Measurements from ENCODE around the gene ANKLE1.

Gene ANKLE1, protein sequence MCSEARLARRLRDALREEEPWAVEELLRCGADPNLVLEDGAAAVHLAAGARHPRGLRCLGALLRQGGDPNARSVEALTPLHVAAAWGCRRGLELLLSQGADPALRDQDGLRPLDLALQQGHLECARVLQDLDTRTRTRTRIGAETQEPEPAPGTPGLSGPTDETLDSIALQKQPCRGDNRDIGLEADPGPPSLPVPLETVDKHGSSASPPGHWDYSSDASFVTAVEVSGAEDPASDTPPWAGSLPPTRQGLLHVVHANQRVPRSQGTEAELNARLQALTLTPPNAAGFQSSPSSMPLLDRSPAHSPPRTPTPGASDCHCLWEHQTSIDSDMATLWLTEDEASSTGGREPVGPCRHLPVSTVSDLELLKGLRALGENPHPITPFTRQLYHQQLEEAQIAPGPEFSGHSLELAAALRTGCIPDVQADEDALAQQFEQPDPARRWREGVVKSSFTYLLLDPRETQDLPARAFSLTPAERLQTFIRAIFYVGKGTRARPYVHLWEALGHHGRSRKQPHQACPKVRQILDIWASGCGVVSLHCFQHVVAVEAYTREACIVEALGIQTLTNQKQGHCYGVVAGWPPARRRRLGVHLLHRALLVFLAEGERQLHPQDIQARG

DNA sequence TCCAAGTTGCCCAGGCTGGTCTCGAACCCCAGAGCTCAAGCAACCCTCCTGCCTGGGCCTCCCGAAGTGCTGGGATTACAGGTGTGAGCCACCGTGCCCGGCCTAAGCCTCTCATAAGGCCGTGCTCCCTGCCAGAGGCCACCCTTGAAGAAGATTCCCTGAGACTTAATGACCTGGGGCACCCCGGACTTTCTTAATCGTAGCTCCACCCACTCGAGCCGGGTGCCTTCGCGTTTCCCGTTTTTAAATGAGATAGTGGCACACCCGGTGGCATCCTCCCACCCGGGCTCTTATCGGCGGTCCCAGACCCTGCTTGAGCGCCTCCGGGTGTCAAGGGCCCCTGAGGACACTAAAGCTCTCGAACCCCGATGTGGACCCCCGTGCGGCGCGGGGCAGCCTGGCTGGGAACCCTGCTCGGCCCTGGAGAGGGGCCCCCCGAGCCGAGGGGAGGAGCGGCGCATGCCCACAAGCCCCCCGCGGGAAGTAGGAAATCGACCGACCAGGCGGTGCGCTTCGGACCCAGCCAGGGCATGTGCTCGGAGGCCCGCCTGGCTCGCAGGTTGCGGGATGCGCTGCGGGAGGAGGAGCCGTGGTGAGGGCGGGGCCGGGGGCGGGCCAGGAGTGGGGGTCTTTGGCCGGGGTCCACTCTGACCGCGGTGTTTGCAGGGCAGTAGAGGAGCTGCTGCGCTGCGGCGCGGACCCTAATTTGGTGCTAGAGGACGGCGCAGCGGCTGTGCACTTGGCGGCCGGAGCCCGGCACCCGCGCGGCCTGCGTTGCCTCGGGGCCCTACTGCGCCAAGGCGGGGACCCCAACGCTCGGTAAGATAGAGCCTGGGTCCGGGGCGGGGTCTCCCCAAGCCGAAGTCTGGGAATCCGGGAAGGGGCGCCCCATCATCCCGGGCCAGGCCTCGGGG, at the start of gene ANKLE1:
ANKLE1 (plus strand) TSS at position 511 of the 914 bp plus-strand sequence; CDS start at position 531, 20 bp downstream.
- DNase-seq (ENCODE audit: low read depth) = peak; percentile 39

DNA sequence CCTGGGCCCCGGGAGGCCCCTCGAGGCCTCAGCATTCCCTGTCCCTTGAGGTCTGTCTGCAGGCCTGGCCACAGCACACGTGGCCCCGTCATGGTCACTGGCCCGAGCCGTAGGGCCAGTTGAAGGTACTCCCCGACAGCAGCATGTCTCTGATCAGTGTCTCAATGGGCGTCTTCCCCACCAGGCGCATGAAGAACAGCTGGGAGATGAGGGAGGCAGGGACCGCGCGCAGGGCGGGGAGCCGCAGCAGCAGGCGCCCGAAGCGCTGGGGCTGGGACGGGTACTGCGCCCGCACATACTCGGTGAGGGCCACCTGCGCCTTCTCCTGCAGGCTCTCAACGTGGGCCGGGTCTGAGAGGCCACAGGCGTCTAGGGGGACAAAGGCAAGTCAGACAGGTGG, 49.4 kb upstream of the ANKLE1 start:
- DNase-seq (ENCODE audit: low read depth) = no peak

DNA sequence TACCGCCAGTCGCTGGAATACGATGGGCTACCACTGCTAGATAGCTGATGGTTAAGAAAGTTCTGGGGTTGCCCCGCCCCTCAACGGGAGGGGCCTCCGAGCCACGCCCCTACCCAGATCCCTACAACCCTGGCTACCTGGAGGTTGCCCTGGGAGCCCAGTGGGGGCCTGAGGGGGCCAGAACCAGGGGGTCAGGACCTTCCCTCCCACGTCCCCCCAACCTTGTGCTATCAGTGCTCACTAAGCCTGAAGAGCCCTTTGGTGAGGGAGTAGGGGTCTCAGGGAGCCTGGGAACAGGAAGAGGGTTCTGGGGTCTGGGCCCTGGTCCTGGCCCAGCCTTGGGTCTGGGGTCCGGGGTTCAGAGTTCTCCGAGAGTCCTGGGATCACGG, 46.8 kb upstream of the ANKLE1 start:
- peak; percentile 67 for DNase-seq (ENCODE audit: low read depth)

GRCh38 chr19:17235300-17235970, 46.3 kb upstream of the ANKLE1 start:
- peak; percentile 79 for DNase-seq (ENCODE audit: low read depth)

- DNase-seq (ENCODE audit: low read depth) = peak; percentile 77
These were observed 45.5 kb upstream of the ANKLE1 start for GRCh38 chr19:17235971-17236777.

DNA sequence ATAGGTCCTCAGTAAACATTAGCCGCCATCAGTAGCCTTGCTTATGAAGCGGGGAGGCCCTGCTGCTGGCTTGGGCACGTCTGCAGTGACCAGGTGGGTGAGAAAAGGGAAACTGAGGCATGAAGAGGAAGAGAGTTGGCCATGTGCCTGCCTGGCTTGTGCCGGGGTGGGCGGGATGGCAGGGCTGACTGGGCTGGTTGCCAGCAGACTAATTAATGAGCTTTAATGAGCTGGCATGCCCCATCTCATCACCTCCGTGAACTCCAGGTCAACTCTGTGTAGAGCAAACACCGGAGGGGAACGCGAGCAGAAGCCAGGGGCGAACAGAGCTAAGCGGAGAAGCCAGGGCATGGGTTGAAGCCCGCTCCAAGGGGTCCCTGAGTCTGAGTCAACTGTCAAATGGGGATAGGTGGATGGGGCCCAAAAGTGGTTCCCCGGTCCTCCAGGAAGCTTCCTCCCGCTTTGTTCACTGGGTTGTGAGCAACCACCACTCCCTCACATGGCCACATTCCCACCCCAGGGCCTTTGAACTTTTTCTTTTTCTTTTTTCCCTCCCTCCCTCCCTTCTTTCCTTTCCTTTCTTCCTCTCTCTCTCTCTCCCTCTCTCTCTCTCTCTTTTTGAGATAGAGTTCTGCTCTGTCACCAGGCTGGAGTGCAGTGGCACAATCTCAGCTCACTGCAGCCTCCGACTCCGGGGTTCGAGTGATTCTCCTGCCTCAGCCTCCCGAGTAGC, 44.7 kb upstream of the ANKLE1 start:
- no peak for DNase-seq (ENCODE audit: low read depth)

DNA sequence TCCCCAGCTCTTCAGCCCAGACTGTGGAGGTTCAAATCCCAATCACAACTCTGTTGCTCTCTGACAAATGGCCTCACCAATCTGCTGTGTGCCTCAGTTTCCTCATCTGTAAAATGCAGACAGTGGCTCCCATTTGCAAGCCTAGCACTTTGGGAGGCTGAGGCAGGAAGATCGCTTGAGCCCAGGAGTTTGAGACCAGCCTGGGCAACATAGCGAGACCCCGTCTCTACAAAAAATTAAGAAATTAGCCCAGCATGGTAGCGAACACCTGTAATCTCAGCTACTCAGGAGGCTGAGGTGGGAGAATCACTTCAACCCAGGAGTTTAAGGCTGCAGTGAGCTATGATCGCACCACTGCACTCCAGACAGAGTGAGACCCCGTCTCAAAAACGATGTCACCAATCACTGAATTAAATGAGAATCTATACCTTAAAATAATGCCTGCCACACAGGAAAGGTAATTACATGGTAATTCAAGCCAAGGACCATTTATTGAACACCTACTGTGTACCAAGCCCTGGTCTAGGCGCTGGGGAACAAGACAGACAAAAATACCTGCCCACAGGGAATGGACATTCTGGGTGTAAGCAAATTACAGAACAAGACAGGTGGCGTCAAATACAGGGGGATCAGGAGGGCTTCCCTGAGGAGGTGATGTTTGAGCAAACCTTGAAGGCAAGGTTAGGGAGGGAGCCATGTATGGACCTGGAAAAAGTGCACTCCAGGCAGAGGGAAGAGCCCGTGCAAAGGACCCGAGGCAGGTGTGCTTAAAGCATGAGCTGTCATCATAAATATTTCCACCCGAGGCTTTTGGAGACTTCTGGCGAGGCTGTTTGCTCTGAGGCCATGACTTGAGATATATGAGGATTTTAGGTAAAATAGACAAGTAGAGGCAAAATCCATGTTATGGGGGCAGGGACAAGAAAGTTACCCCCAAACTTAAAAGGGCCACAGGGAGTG, 43.7 kb upstream of the ANKLE1 start:
- no peak for DNase-seq (ENCODE audit: low read depth)

DNA sequence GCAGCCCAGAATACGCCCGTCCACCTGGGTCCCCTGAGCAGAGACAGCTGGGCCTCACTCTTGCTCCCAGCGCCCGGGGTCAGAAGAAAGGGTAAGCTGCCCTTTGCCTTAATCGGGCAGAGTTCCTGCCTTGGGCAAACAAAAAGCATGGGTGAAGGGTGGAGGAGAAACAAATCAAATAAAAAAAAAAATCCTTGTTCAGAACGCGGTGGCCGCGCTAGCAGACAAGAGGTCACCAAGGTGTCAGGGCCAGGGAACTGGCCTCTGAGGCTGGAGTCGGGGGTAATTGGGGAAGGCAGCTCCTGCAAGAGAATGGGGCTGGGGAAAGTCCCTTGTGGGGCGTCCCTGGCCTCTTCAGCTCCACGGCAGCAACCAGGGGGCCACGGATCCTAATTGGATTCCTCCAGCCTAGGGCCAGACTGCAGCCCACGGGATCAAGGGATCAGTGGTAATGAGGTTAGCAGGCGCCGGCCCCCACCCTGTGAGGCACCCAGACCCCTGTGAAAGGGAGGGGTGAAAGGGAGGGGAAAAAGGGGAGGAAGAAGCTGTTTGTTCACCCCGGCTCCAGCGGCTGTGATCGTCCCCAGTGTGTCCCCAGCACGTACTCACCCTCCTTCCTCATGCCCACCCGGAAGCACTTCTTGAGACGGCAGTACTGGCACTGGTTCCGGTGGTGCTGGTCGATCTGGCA, 41.5 kb upstream of the ANKLE1 start:
- no peak for DNase-seq (ENCODE audit: low read depth)

GRCh38 chr19:17240826-17241399, 40.8 kb upstream of the ANKLE1 start:
- no peak for DNase-seq (ENCODE audit: low read depth)

DNA sequence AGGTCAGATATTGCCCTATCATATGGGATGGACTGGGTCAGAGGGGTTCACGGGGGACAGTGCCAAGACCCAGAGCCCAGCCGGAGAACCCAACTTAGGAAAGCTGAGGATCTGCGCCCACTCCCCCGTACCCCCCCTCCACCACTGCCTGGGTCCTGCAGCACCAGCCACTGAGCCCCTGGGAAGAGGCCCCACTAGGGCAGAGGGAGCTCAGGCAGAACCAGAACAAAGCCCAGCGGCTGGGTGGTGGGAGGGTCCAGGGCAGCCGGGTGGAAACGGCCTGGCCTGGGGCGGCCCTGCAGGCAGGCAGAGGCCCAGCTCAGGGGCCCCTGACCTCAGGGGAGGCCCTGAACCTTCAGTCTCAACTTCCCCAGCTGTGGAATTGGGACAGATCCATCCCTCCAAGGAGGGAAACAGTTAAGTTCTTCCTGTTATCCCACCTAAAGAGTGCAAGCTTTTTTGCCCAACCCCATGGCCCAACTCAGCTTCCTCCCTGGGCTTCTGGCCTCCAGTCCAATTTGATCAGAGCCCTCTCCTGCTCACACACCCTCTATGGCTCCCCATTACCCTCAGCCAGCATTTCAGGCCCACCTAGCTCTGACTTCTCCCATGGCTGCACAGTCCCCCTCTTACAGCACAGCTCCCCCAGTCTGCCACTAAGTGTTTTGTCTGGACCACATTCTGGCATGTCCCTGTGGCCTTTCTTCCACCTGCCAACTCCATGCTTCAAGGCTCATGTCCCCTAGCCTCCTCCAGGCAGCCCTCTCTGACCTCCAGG, 39.1 kb upstream of the ANKLE1 start:
- DNase-seq (ENCODE audit: low read depth) = no peak

GRCh38 chr19:17243211-17243829, 38.4 kb upstream of the ANKLE1 start:
- DNase-seq (ENCODE audit: low read depth) = no peak

DNA sequence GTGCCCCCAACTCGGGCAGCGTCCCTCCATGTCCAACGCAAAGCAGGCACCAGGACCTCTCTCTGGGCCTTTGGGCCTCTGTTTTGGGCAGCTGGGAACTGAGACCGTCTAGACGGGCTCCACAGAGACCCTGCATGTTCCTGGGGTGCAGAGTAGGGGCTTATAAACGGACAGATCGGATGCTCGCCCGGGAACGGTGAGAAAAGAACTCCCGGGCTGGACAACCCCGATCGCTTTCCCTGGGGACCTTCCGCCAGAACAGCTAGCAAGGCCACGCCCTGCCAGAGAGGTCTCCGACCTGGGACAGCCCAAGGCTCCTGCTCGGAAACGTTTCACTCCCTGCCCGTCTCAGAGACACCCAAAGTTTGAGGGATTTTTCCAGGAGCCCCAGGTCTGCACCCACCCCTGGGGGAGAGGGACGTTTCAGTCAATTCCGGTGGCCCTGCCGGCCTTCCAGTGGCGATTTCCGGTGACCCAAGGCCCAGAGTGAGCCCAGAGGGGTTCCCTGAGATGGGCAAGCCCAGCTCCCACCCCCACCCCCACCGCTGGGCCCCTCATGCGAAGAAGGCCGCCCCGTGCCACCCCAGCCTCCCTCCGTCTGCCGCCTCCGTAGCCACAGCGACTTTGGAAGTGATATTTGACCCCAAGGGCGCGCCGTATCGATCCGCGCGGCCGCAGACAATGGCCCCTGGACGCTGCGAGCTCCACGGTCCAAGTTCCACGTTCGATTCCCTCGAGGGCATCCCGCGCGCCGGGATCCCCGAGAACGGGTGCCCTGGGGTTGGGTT, 37.7 kb upstream of the ANKLE1 start:
- DNase-seq (ENCODE audit: low read depth) = peak; percentile 56

DNA sequence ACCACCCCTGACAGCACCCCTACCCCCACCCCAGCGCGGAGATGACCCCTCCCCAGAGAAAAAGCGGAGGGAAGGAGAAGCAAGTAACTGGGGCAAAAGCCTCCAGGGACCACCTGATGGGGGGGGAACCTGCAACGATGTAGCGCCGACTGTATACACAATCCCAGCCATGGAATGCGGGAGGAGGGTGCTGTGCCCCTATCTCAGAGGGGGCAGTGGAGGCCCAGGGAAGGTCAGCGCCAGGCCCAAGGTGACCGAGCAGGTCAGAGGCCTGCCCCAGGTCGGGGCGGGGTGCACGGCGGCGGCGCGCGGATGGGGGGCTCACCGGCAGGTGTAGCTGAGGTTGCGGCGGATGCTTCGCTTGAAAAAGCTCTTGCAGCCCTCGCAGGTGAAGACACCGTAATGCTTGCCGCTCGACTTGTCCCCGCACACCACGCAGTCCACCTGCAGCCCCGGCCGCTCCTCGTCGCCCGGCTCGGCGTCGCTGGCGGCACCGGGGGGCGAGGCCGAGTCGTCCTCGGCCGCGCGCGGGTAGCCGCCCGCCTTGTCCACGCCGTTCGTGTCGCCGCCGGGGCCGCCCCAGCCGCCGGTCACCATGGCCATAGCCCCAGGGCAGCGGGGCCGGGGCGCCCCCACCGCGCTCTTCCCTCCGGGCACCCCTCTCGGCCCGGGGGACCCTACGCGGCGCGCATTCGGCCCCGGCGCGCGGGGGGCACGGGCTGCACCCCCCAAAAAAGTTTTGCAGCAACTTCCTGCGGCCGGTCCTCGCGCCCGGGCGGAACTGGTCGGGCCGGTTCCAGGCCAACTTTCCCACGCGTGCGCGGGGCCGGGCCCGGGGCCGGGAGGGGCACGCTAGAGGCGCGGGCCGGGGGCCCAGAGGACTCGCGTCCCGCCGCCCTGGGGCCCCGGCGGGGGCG, 36.8 kb upstream of the ANKLE1 start:
- DNase-seq (ENCODE audit: low read depth) = no peak

DNA sequence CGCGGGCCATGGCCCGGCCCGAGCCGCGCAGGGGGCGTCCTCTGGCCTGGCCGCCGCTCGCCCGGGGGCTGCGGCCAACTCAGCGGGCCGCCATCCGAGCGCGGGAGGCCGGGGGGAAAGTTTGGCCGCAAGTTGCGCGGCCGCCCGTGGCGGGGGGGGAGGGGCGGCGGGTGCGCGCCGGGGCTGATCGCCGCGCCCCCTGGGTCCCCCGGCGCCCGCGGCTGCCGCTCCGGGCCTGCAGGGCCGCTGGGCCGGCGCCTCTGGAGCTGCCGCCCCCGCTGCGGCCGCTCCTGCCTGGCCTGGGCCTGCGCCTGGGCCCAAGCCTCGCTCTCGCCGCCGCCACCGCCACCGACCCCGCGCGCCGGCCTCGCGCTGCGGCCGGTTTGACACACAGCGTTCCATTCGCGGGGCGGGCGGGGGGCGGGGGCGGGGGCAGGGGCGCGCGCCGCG, 36.1 kb upstream of the ANKLE1 start, which contains the start of gene NR2F6:
NR2F6 (minus strand) TSS at position 385 of the 450 bp plus-strand sequence. CDS start 699 bp downstream, outside the sequence.
- no peak for DNase-seq (ENCODE audit: low read depth)
